Lower leg skin (tissue), 4 donors: ENCODE measurements around the gene UBE3D. TPM values are rescaled to one million over a fixed set of nuclear protein-coding genes. Genes with fewer than 3 reads are reported as not detected.

Experiments used
- DNase-seq, 2 donors: peaks; one replicate each; pipeline ENCODE4 v3.0.0-alpha.2; 2019; ENCODE audit warnings: low spot score in 2 of 2
- H3K4me3 ChIP-seq: fragments of 200-600 bp; sonication (generic); 2 replicates; pipeline ENCODE4 v1.5.1; 2017; ENCODE audit warnings: mild to moderate bottlenecking, low read depth; ENCODE audit not compliant: poor library complexity, severe bottlenecking
- POLR2A ChIP-seq, 2 donors: fragments of 450-650 bp; IDR thresholded peaks; one replicate each; pipeline ENCODE4 v1.6.1; 2016 to 2017; ENCODE audit warnings: antibody characterized with exemption in 2 of 2, mild to moderate bottlenecking in 1 of 2, moderate library complexity in 1 of 2
- WGBS, 2 donors: methylation state at CpG; one replicate each; pipeline ENCODE4 v1.1.5; 2018; 5-methylcytosine and 5-hydroxymethylcytosine counted together
- intact Hi-C: fragments of 100-400 bp; cut with DNase I; formaldehyde crosslinking; loops from one replicate; pipeline ENCODE4 v1.15.0; 2023; ENCODE audit warnings: low total_unique reads
- total RNA-seq, 4 donors: library from RNA; depleted of rRNA; stranded (reverse); fragments of >200 nt; gene quantifications; one replicate each; pipeline ENCODE4 v1.1.0, GENCODE V29; 2016
- TF ChIP-seq, protein P1 (sequence below), 3 donors: fragments of 450-650 bp; IDR thresholded peaks; one replicate each; pipeline ENCODE4 v1.5.1; 2016; ENCODE audit warnings: antibody characterized with exemption in 3 of 3, mild to moderate bottlenecking in 3 of 3, moderate library complexity in 2 of 3

UBE3D gene
- total RNA-seq, 4 donors from 2014 or later = 5.1 to 5.8 (median 5.2) TPM

DNA sequence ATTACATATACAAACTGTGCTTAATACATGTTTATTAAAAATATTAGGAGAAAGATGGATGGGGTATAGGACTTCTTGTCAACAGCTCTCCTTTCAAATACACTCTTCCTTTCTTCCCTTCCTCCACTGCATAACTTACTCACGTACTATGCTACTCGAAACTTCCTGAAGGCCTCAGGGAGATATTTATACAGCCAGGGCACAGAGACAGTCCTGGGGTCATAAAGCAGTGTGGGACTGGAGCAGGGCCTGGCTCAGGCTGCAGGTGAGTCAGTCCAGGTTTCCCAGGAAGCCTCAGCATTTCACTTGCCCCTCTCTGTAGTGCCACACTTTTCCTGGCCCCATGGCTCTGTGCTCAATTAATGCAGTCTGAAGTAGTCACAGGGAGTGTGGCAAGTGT is 157.0 kb downstream of the UBE3D start:
- no peak overlapping the region for H3K4me3 ChIP-seq
- WGBS, 2 donors = 71 to 73% methylated on average over 2 of the region's 2 CpGs
- TF ChIP-seq, protein P1, sequence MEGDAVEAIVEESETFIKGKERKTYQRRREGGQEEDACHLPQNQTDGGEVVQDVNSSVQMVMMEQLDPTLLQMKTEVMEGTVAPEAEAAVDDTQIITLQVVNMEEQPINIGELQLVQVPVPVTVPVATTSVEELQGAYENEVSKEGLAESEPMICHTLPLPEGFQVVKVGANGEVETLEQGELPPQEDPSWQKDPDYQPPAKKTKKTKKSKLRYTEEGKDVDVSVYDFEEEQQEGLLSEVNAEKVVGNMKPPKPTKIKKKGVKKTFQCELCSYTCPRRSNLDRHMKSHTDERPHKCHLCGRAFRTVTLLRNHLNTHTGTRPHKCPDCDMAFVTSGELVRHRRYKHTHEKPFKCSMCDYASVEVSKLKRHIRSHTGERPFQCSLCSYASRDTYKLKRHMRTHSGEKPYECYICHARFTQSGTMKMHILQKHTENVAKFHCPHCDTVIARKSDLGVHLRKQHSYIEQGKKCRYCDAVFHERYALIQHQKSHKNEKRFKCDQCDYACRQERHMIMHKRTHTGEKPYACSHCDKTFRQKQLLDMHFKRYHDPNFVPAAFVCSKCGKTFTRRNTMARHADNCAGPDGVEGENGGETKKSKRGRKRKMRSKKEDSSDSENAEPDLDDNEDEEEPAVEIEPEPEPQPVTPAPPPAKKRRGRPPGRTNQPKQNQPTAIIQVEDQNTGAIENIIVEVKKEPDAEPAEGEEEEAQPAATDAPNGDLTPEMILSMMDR (IDR thresholded peaks at IDR 0.05) = no peak
- no peak for TF ChIP-seq POLR2A (IDR thresholded peaks at IDR 0.05)
- intact Hi-C loops = no loop called here
- DNase-seq = no peak

DNA sequence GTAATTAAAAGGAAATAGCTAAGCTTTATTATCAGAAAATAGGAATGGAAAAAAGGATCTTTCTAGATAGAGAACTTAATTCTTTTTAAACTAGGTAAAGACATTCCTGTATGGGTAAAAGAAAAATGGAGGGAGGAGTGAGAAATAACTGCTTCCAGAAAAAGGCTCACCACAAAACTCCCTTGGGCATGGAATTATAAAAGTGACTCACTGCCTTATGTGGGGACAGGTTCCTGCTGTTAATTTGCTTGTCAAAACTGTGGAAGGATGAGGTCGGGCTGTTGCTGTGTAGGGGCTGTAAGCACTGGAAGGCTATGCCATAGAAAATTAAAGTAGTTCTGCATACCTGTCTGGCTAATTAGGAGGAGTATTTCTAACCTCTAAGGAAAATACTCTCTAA is 158.7 kb downstream of the UBE3D start:
- intact Hi-C loops = no loop called here
- DNase-seq = no peak
- H3K4me3 ChIP-seq = no peak overlapping the region
- WGBS, 2 donors = 5 to 12% methylated on average over 1 of the region's 1 CpG
- TF ChIP-seq, protein P1 (IDR thresholded peaks at IDR 0.05) = no peak
- TF ChIP-seq POLR2A (IDR thresholded peaks at IDR 0.05) = no peak

DNA sequence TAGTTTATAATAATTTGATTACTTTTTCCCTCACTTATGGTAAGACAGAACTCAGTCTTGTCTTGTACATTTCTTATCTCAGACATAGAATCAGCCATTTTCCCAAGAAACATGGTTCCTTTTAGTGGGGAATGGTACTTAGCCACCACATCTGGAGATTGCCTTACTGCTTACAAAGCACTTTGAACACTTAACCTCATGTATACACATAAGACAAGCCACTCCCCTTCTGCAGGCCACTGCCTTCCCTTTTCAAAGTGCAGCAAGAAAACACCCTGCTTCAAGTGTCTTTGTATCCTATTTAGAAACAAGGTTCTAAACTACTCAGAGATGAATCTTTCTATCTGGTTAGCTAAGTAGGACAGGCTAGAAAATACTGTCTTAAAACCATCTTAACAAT is 159.2 kb downstream of the UBE3D start:
- H3K4me3 ChIP-seq = no peak overlapping the region
- no peak for DNase-seq
- TF ChIP-seq, protein P1 (IDR thresholded peaks at IDR 0.05) = no peak
- TF ChIP-seq POLR2A (IDR thresholded peaks at IDR 0.05) = no peak
- intact Hi-C loops = no loop called here

DNA sequence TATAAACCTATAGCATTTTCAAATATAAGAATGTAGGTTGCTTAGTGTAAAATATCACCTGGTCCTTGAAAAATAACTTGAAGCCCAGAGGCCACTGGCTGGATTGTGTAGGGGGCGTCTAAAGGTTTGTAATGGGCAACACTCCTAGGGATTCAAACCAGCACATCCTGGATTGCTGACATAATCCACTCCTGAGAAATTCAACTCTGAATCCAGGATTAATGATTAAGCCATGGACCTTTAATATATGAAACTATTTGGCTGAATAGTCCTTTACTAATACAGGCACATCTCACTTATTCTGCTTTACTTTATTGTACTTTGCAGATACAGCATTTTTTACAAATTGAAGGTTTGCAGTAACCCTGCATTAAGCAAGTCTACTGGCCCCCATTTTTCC is 160.8 kb downstream of the UBE3D start:
- DNase-seq = no peak
- no peak overlapping the region for H3K4me3 ChIP-seq
- 91 to 97% methylated on average over 1 of the region's 1 CpG for WGBS, 2 donors
- intact Hi-C loops = no loop called here
- no peak for TF ChIP-seq POLR2A (IDR thresholded peaks at IDR 0.05)
- TF ChIP-seq, protein P1 (IDR thresholded peaks at IDR 0.05) = no peak

DNA sequence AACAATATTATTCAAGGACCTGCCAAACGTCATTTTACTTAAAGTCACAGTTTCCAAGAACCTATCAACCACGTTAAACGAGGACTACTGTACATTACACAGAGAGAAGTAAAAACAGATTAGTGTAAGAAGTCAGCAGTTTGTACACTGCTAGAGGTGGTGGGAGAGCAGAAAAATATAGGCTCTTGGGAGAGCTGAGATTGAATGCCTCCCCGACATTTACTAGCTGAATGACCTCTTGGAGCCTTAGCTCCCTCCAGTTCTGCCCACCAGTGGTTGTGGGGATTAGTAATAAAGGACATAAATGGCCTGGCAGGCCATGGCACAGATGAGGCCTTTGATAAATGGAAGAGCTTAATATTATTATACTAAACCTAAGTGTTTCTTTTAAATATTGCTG is 161.4 kb downstream of the UBE3D start:
- no peak overlapping the region for H3K4me3 ChIP-seq
- TF ChIP-seq, protein P1 (IDR thresholded peaks at IDR 0.05) = no peak
- TF ChIP-seq POLR2A (IDR thresholded peaks at IDR 0.05) = no peak
- intact Hi-C loops = no loop called here
- 83 to 84% methylated on average over 4 of the region's 4 CpGs for WGBS, 2 donors
- no peak for DNase-seq

DNA sequence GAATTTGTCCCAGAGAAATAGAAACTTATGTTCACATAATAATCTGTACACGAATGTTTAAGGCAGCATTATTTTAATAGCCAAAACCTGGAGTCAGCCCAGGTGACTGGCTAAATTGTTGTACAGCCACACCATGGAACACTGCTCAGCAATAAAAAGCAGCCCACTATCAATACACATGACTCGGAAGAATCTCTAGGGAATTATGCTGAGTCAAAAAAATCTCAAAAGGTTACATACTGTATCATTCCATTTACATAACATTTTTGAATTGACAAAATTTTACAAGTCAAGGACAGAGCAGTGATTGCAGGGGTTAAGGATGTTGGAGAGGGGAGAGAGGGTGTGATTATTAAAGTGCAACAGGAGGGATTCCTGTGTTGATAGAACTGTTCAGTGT is 163.4 kb downstream of the UBE3D start:
- no peak for TF ChIP-seq POLR2A (IDR thresholded peaks at IDR 0.05)
- TF ChIP-seq, protein P1 (IDR thresholded peaks at IDR 0.05) = no peak
- DNase-seq = no peak
- intact Hi-C loops = no loop called here
- WGBS, 2 donors = 69 to 79% methylated on average over 2 of the region's 2 CpGs
- H3K4me3 ChIP-seq = no peak overlapping the region
